Measurements from ENCODE around the gene CHST8.

GRCh38 chr19:33667881-33668280 lies 46.1 kb downstream of the CHST8 start:
- TF ChIP-seq RFX5 (IDR thresholded peaks at IDR 0.05; ENCODE audit: low read length) (no peak), MEF2A (IDR thresholded peaks at IDR 0.05; ENCODE audit: borderline replicate concordance, low read depth) (no peak), POLR2AphosphoS5 (IDR thresholded peaks at IDR 0.05; ENCODE audit: low read depth, low read length) (no peak), REST (IDR thresholded peaks at IDR 0.05; ENCODE audit: low read depth, low read length) (no peak), CTCF (IDR thresholded peaks at IDR 0.05) (no peak), TEAD4 (IDR thresholded peaks at IDR 0.05; ENCODE audit: borderline replicate concordance, insufficient read depth) (no peak), FOSL2 (IDR thresholded peaks at IDR 0.05; ENCODE audit: borderline replicate concordance, low read depth) (no peak), CHD2 (IDR thresholded peaks at IDR 0.05; ENCODE audit: low read length, partially characterized antibody) (no peak), EP300 (IDR thresholded peaks at IDR 0.05; ENCODE audit: borderline replicate concordance in 1 of 2, low read depth in 1 of 2, low read length in 1 of 2) (no peak), YY1 (IDR thresholded peaks at IDR 0.05; ENCODE audit: low read depth) (no peak), SIN3A (IDR thresholded peaks at IDR 0.05; ENCODE audit: borderline replicate concordance, low read depth, low read length) (no peak), SMC3 (IDR thresholded peaks at IDR 0.05; ENCODE audit: low read depth, low read length) (no peak), USF2 (IDR thresholded peaks at IDR 0.05; ENCODE audit: borderline replicate concordance, low read depth, low read length) (no peak)

All from SK-N-SH (cell line).